Heart left ventricle (tissue), 16 donors: Measurements from ENCODE around the gene PCGF2. TPM values are rescaled to one million over a fixed set of nuclear protein-coding genes. Genes with fewer than 3 reads are reported as not detected.
A peak's percentile ranks its signal among the peaks of the same experiment; 100 is the strongest.

Experiments
- ATAC-seq, 4 donors: fragments of 200-7000 bp; cut with Tn5 transposase; one replicate each; pipeline ENCODE4 v1.9.1; 2020 to 2022; ENCODE audit warnings: moderate library complexity in 4 of 4, mild to moderate bottlenecking in 3 of 4, moderate number of reproducible peaks in 1 of 4
- DNase-seq, 5 donors: peaks; one replicate each; pipeline ENCODE4 v3.0.0-alpha.2; 2020
- H3K27ac ChIP-seq, 12 donors: fragments of 200-600 bp; sonication (generic) in 4 of 12; one replicate each; pipeline versions ENCODE4 v1.5.0 to v1.8.0; 2016 to 2022; ENCODE audit warnings: mild to moderate bottlenecking in 2 of 12
- H3K27me3 ChIP-seq, 9 donors: fragments of 200-600 bp; sonication (generic) in 2 of 9; one replicate each; pipeline versions ENCODE4 v1.5.1 to v1.8.0; 2016 to 2022; ENCODE audit warnings: mild to moderate bottlenecking in 3 of 9
- H3K36me3 ChIP-seq, 9 donors: fragments of 200-600 bp; sonication (generic) in 2 of 9; one replicate each; pipeline versions ENCODE4 v1.5.0 to v1.8.0; 2018 to 2022; ENCODE audit warnings: mild to moderate bottlenecking in 2 of 9
- H3K4me1 ChIP-seq, 12 donors: fragments of 200-600 bp; sonication (generic) in 4 of 12; one replicate each; pipeline versions ENCODE4 v1.5.0 to v1.8.0; 2016 to 2022; ENCODE audit warnings: mild to moderate bottlenecking in 3 of 12
- H3K4me3 ChIP-seq, 12 donors: fragments of 200-600 bp; sonication (generic) in 4 of 12; one replicate each; pipeline versions ENCODE4 v1.5.0 to v1.8.0; 2017 to 2022; ENCODE audit warnings: mild to moderate bottlenecking in 9 of 12, moderate library complexity in 4 of 12
- H3K9me3 ChIP-seq, 12 donors: fragments of 200-600 bp; sonication (generic) in 4 of 12; one replicate each; pipeline versions ENCODE4 v1.5.0 to v1.8.0; 2016 to 2022; ENCODE audit warnings: mild to moderate bottlenecking in 1 of 12
- CTCF ChIP-seq, 12 donors: fragments of 200-600 bp; sonication (generic) in 4 of 12; IDR thresholded peaks; one replicate each; pipeline versions ENCODE4 v1.5.0 to v1.8.0; 2018 to 2022; ENCODE audit warnings: antibody characterized with exemption in 12 of 12, mild to moderate bottlenecking in 5 of 12
- POLR2A ChIP-seq, 2 donors: fragments of 450-650 bp; IDR thresholded peaks; one replicate each; pipeline ENCODE4 v1.6.1; 2017; ENCODE audit warnings: antibody characterized with exemption in 2 of 2, mild to moderate bottlenecking in 2 of 2, moderate library complexity in 2 of 2
- WGBS, 4 donors: extraction: QIAGEN DNeasy Blood & Tissue Kit in 2 of 4; methylation state at CpG; one replicate each; pipeline versions ENCODE4 v1.1.5 to v1.1.7; 2013 to 2018; 5-methylcytosine and 5-hydroxymethylcytosine counted together
- intact Hi-C, 10 donors: fragments of 100-400 bp; cut with DNase I; formaldehyde crosslinking; loops; one replicate each; pipeline versions ENCODE4 v1.11.1 to v1.14.2; 2022
- microRNA-seq, 4 donors: library from miRNA; unstranded; fragments of <30 nt; microRNA quantifications; one replicate each; pipeline versions ENCODE4 to v1.2.0, GENCODE V29; 2017 to 2020
- polyA plus RNA-seq, 2 donors: library from polyadenylated mRNA; stranded (reverse); fragments of 200-250 nt; gene quantifications; one replicate each; pipeline ENCODE4 v1.2.3, GENCODE V29; 2013
- total RNA-seq, 9 donors: library from RNA; depleted of rRNA in 2 of 9; stranded (reverse); fragments of >200 nt in 2 of 9; fragmentation: NEBNext Ultra II Directional in 3 of 9; extraction: Animal tissue kit (Norgen Biotek cat#: 25700) in 3 of 9; gene quantifications; one replicate each; pipeline versions ENCODE4 v1.1.0 to v1.2.4, GENCODE V29; 2016 to 2023
- donor health status: ischemic (EF 13 %, LVEDD 7.1; RV severe dilation, severe dysfunction).
- donor health status: healthy with polysubstance abuse.
- donor health status: DM: no; HTN: yes; CAD: no.
- donor health status: DM: no; HTN: no; CAD: no.
- donor health status: ischemic (EF 25% LVEDD 6.9; RV normal size, moderate dysfunction).
- donor health status: ischemic (EF 25% LVEDD 5.7; RV mildly dilated, moderate dysfunction).
- donor health status: healthy.
- donor health status: DM: yes; HTN: yes; CAD: no.
- donor health status: ischemic (EF 35%, LVEDD 5.7; RV mildly dilated, moderate dysfunction).
- donor health status: nonischemic (EF 11% LVEDD 7.7; RV severe dilation, severe dysfunction).
- donor health status: DM: yes; HTN: yes; CAD: no.
- donor health status: PGD.
- donor health status: ischemic (EF 29% LVEDD 5.4; RV normal size, mild dysfunction).
- donor health status: nonischemic (EF 23%, LVEDD 6.1; RV moderate dilation, normal function).

The PCGF2 gene
- total and polyA plus RNA-seq, 11 donors = 3.8 to 33.6 (median 21.9) TPM

GRCh38 chr17:38687286-38687685, 60.9 kb downstream of the PCGF2 start:
- TF ChIP-seq CTCF (IDR thresholded peaks at IDR 0.05) = no peak
- no peak for TF ChIP-seq POLR2A (IDR thresholded peaks at IDR 0.05)
- Histone ChIP-seq H3K4me1 (peaks cover 0 to 17% (median 0%) of the 10 kb centered on the region in 12 donors), H3K27me3 (no peaks in the 10 kb centered on the region), H3K36me3 (no peaks in the 10 kb centered on the region), H3K27ac (no peak overlapping the region), H3K9me3 (no peaks in the 10 kb centered on the region), H3K4me3 (no peak overlapping the region)
- 94 to 98% (median 96%) methylated on average over 5 of the region's 5 CpGs for WGBS, 4 donors
- intact Hi-C loops = no loop called here
- ATAC-seq (no peak), DNase-seq (no peak)

- WGBS, 4 donors = 66 to 75% (median 72%) methylated on average over 12 of the region's 12 CpGs
- ATAC-seq (peak; percentile 20 to 65 (median 46)), DNase-seq (peak; percentile 53 to 76 (median 60))
- H3K4me3 ChIP-seq = no peak overlapping the region
- no peaks in the 10 kb centered on the region for H3K36me3 ChIP-seq
- no peaks in the 10 kb centered on the region for H3K9me3 ChIP-seq
- H3K27me3 ChIP-seq = no peaks in the 10 kb centered on the region
- peak overlapping the region in 2 of 12 donors; percentile 17 to 84 for H3K27ac ChIP-seq
- intact Hi-C loops = no loop called here
- no peak for TF ChIP-seq POLR2A (IDR thresholded peaks at IDR 0.05)
- TF ChIP-seq CTCF (IDR thresholded peaks at IDR 0.05) = no peak
- H3K4me1 ChIP-seq = peaks cover 0 to 17% (median 0%) of the 10 kb centered on the region in 12 donors
Observed at GRCh38 chr17:38685491-38685890, 62.6 kb downstream of the PCGF2 start.

Small RNA genes within 50 kb of the gene (microRNA-seq; reads per million reads assigned to microRNA genes)
- gene MIR4726 = 0 to 0.51 (median 0.10) reads per million in 4 donors
- 0 to 0.19 (median 0) reads per million in 4 donors for gene MIR4734

Other genes starting within 250 kb of the PCGF2 start
- 1 to 10 TPM in 5 of 9 donors, under 1 TPM in 4; 0.46 to 1.7 (median 1.1) TPM for gene SRCIN1, start 142.4 kb downstream of the PCGF2 start, total RNA-seq
- gene SRCIN1, start 142.4 kb downstream of the PCGF2 start, polyA plus RNA-seq = under 1 TPM; 0.19 to 0.95 TPM
- gene EPOP, start 73.4 kb downstream of the PCGF2 start, total RNA-seq = 1 to 10 TPM in 4 of 9 donors, under 1 TPM in 5; 0.25 to 1.6 (median 0.94) TPM
- gene EPOP, start 73.4 kb downstream of the PCGF2 start, polyA plus RNA-seq = 1 to 10 TPM in 1 of 2 donors, under 1 TPM in 1; 0.88 to 3.1 TPM
- gene MLLT6, start 43.1 kb downstream of the PCGF2 start, total RNA-seq = 10 to 100 TPM; 43.6 to 91.3 (median 68.3) TPM
- gene MLLT6, start 43.1 kb downstream of the PCGF2 start, polyA plus RNA-seq = 10 to 100 TPM; 35.2 to 71.1 TPM
- 10 to 100 TPM; 21.2 to 80.3 (median 65.4) TPM for gene CISD3, start 18.0 kb downstream of the PCGF2 start, total RNA-seq
- gene CISD3, start 18.0 kb downstream of the PCGF2 start, polyA plus RNA-seq = 10 to 100 TPM; 61.4 to 65.1 TPM
- gene PSMB3, start 4.4 kb upstream of the PCGF2 start, total RNA-seq = 100 to 1,000 TPM; 145 to 305 (median 194) TPM
- 100 to 1,000 TPM; 298 to 304 TPM for gene PSMB3, start 4.4 kb upstream of the PCGF2 start, polyA plus RNA-seq
- gene PIP4K2B, start 51.2 kb upstream of the PCGF2 start, total RNA-seq = 10 to 100 TPM; 39.4 to 55.0 (median 48.5) TPM
- 10 to 100 TPM; 23.3 to 38.9 TPM for gene PIP4K2B, start 51.2 kb upstream of the PCGF2 start, polyA plus RNA-seq
- gene CWC25, start 77.0 kb upstream of the PCGF2 start, total RNA-seq = 10 to 100 TPM in 2 of 9 donors, 1 to 10 TPM in 7; 6.7 to 11.1 (median 8.3) TPM
- gene CWC25, start 77.0 kb upstream of the PCGF2 start, polyA plus RNA-seq = 10 to 100 TPM in 1 of 2 donors, 1 to 10 TPM in 1; 9.7 to 10.9 TPM
- 1,000 to 10,000 TPM in 1 of 9 donors, 100 to 1,000 TPM in 8; 698 to 1,018 (median 826) TPM for gene RPL23, start 105.4 kb upstream of the PCGF2 start, total RNA-seq
- gene RPL23, start 105.4 kb upstream of the PCGF2 start, polyA plus RNA-seq = 1,000 to 10,000 TPM; 1,964 to 2,300 TPM
- 10 to 100 TPM; 23.2 to 88.2 (median 26.7) TPM for gene LASP1, start 121.7 kb upstream of the PCGF2 start, total RNA-seq
- gene LASP1, start 121.7 kb upstream of the PCGF2 start, polyA plus RNA-seq = 10 to 100 TPM; 18.2 to 29.2 TPM
- gene FBXO47, start 219.1 kb upstream of the PCGF2 start, total RNA-seq = under 1 TPM in 1 of 9 donors, not detected in 8; 0.11 TPM
- gene FBXO47, start 219.1 kb upstream of the PCGF2 start, polyA plus RNA-seq = not detected